Kidney glomerular epithelial cell (primary cell): ENCODE measurements around the gene GAB2.
"Not testable (repeated sequence)": the region's sequence is repeated elsewhere in the genome, so short reads cannot be mapped to it uniquely, and the experiment has no call there.

Experiments used
- DNase-seq: peaks from one replicate; lab custom pipeline; 2025; lab: John Stamatoyannopoulos, UW

Gene GAB2

GRCh38 chr11:78313181-78313795 lies 104.3 kb downstream of the GAB2 start:
- DNase-seq, result no peak

- no peak for DNase-seq
These were observed 104.9 kb downstream of the GAB2 start for GRCh38 chr11:78312712-78313111.

GRCh38 chr11:78311702-78312371 lies 105.8 kb downstream of the GAB2 start:
- no peak for DNase-seq

- no peak for DNase-seq
These were observed 107.1 kb downstream of the GAB2 start for GRCh38 chr11:78310500-78310909.

GRCh38 chr11:78304201-78304600 lies 113.4 kb downstream of the GAB2 start:
- DNase-seq, result no peak

- DNase-seq, result no peak
These were observed 117.3 kb downstream of the GAB2 start for GRCh38 chr11:78300108-78300839.

GRCh38 chr11:78299000-78299710 lies 118.5 kb downstream of the GAB2 start:
- no peak for DNase-seq

- no peak for DNase-seq
These were observed 119.3 kb downstream of the GAB2 start for GRCh38 chr11:78298291-78298771.

GRCh38 chr11:78295991-78296930 lies 121.4 kb downstream of the GAB2 start:
- DNase-seq, result peak; percentile 44

- peak; percentile 12 for DNase-seq
These were observed 122.3 kb downstream of the GAB2 start for GRCh38 chr11:78295347-78295746.

GRCh38 chr11:78294100-78294499 lies 123.5 kb downstream of the GAB2 start:
- DNase-seq, result not testable (repeated sequence)

- no peak for DNase-seq
These were observed 124.1 kb downstream of the GAB2 start for GRCh38 chr11:78293536-78293935.

- DNase-seq, result no peak
These were observed 125.4 kb downstream of the GAB2 start for GRCh38 chr11:78292109-78292803.

- no peak for DNase-seq
These were observed 126.0 kb downstream of the GAB2 start for GRCh38 chr11:78291503-78292108.

- no peak for DNase-seq
These were observed 127.1 kb downstream of the GAB2 start for GRCh38 chr11:78290293-78291176.

GRCh38 chr11:78289552-78290292 lies 127.9 kb downstream of the GAB2 start:
- no peak for DNase-seq

GRCh38 chr11:78284260-78284659 lies 133.4 kb downstream of the GAB2 start:
- no peak for DNase-seq

- DNase-seq, result no peak
These were observed 134.8 kb downstream of the GAB2 start for GRCh38 chr11:78282821-78283220.
